Spinal cord (tissue), 10 donors: ENCODE measurements around the gene GLDN. TPM values are rescaled to one million over a fixed set of nuclear protein-coding genes. Genes with fewer than 3 reads are reported as not detected.
"Not testable (repeated sequence)": the region's sequence is repeated elsewhere in the genome, so short reads cannot be mapped to it uniquely, and the experiment has no call there.

ENCODE experiments used
- DNase-seq, 6 donors: peaks; one replicate each; pipeline versions ENCODE4 v3.0.0 to v3.0.0-alpha.2; 2013 to 2015; ENCODE audit warnings: low spot score in 6 of 6, low read depth in 4 of 6
- H3K27ac ChIP-seq: one replicate; pipeline ENCODE4 v1.5.1; 2013; ENCODE audit warnings: low read depth, low read length, control low read depth
- H3K27me3 ChIP-seq: one replicate; pipeline ENCODE4 v1.6.1; 2013; ENCODE audit warnings: low read length; ENCODE audit not compliant: control insufficient read depth, insufficient read depth
- H3K36me3 ChIP-seq: one replicate; pipeline ENCODE4 v1.6.1; 2013; ENCODE audit warnings: low read length; ENCODE audit not compliant: control insufficient read depth, insufficient read depth
- H3K4me1 ChIP-seq: one replicate; pipeline ENCODE4 v1.6.1; 2013; ENCODE audit warnings: low read length; ENCODE audit not compliant: control insufficient read depth, insufficient read depth
- H3K4me3 ChIP-seq: one replicate; pipeline ENCODE4 v1.5.1; 2013; ENCODE audit warnings: low read depth, low read length, control low read depth
- H3K9me3 ChIP-seq: one replicate; pipeline ENCODE4 v1.6.1; 2013; ENCODE audit warnings: low read length; ENCODE audit not compliant: control insufficient read depth, insufficient read depth
- WGBS: methylation state at CpG from one replicate; pipeline ENCODE4 v1.1.5; 2013; ENCODE audit warnings: missing lambda C conversion rate; ENCODE audit not compliant: insufficient coverage; 5-methylcytosine and 5-hydroxymethylcytosine counted together
- polyA plus RNA-seq, 2 donors: library from polyadenylated mRNA; unstranded; fragments of 120-200 nt; gene quantifications; one replicate each; pipeline ENCODE4 v1.2.1, GENCODE V29; 2013; ENCODE audit not compliant: insufficient read length in 2 of 2
- small RNA-seq: library from RNA; depleted of rRNA; stranded (forward); fragments of <200 nt; gene quantifications from one replicate; pipeline ENCODE3, GENCODE V24; 2014; ENCODE audit warnings: low replicate concordance
- total RNA-seq, 2 donors: library from RNA; depleted of rRNA in 1 of 2; stranded (reverse); fragments of 120-200 nt in 1 of 2; fragments of >200 nt in 1 of 2; gene quantifications; one replicate each; pipeline versions ENCODE4 v1.2.3 to v1.2.4, GENCODE V29; 2013 to 2014
- donor health status: healthy.

The GLDN gene
- total and polyA plus RNA-seq, 4 donors, result 4.4 to 34.7 (median 4.8) TPM

- WGBS, result 100% methylated on average over 1 of the region's 5 CpGs
- not testable (repeated sequence) for H3K27me3 ChIP-seq, H3K4me3 ChIP-seq, H3K36me3 ChIP-seq, H3K27ac ChIP-seq, H3K4me1 ChIP-seq, H3K9me3 ChIP-seq, DNase-seq
Observed at GRCh38 chr15:51446029-51446744, 104.7 kb downstream of the GLDN start.

- no peak for DNase-seq
- WGBS, result 100% methylated on average over 3 of the region's 4 CpGs
- Histone ChIP-seq H3K4me3 (no peak overlapping the region), H3K27ac (no peak overlapping the region), H3K27me3 (no peaks in the 10 kb centered on the region), H3K36me3 (peaks cover 10% of the 10 kb centered on the region), H3K4me1 (no peaks in the 10 kb centered on the region), H3K9me3 (no peaks in the 10 kb centered on the region)
Observed at GRCh38 chr15:51447855-51448621, 106.6 kb downstream of the GLDN start.

GRCh38 chr15:51448622-51449399 lies 107.4 kb downstream of the GLDN start:
- WGBS, result 100% methylated on average over 3 of the region's 7 CpGs
- Histone ChIP-seq H3K9me3 (no peaks in the 10 kb centered on the region), H3K27ac (no peak overlapping the region), H3K27me3 (no peaks in the 10 kb centered on the region), H3K4me1 (no peaks in the 10 kb centered on the region), H3K4me3 (no peak overlapping the region), H3K36me3 (peaks cover 5% of the 10 kb centered on the region)
- DNase-seq, result no peak

- 88% methylated on average over 1 of the region's 6 CpGs for WGBS
Observed at GRCh38 chr15:51450001-51450400, 108.5 kb downstream of the GLDN start.

More at GRCh38 chr15:51450001-51450400, 108.5 kb downstream of the GLDN start:
- Histone ChIP-seq H3K36me3 (peaks cover 12% of the 10 kb centered on the region), H3K4me1 (no peaks in the 10 kb centered on the region), H3K4me3 (no peak overlapping the region), H3K27me3 (no peaks in the 10 kb centered on the region), H3K9me3 (no peaks in the 10 kb centered on the region), H3K27ac (no peak overlapping the region)
- no peak for DNase-seq

Small RNAs within 50 kb of the gene (small RNA-seq; reads per million reads assigned to genes)
- not detected for gene AC020891.4
- not detected for gene MIR7973-1

Other genes with a start within 250 kb of the GLDN start
- gene TNFAIP8L3, start 246.7 kb upstream of the GLDN start, total RNA-seq, result 1 to 10 TPM; 3.8 to 8.2 TPM
- 1 to 10 TPM; 6.6 to 7.1 TPM for gene TNFAIP8L3, start 246.7 kb upstream of the GLDN start, polyA plus RNA-seq
- 1 to 10 TPM; 1.1 to 1.4 TPM for gene CYP19A1, start 3.1 kb upstream of the GLDN start, total RNA-seq
- gene CYP19A1, start 3.1 kb upstream of the GLDN start, polyA plus RNA-seq, result under 1 TPM; 0.29 to 0.59 TPM